Astrocyte of the hippocampus (primary cell): ENCODE data around the gene SP8.

Experiments used
- DNase-seq: peaks from one replicate; pipeline ENCODE4 v3.0.0; 2011; ENCODE audit warnings: low read depth, low spot score

Gene SP8

GRCh38 chr7:20794676-20795075 lies 8.0 kb upstream of the SP8 start:
- no peak for DNase-seq

GRCh38 chr7:20793694-20794394 lies 7.2 kb upstream of the SP8 start:
- peak; percentile 53 for DNase-seq

- peak; percentile 63 for DNase-seq
Observed at GRCh38 chr7:20793248-20793647, 6.6 kb upstream of the SP8 start.

- DNase-seq, result peak; percentile 26
Observed at GRCh38 chr7:20791538-20792434, 5.1 kb upstream of the SP8 start.

GRCh38 chr7:20790375-20790774 lies 3.7 kb upstream of the SP8 start:
- DNase-seq, result no peak

- no peak for DNase-seq
Observed at GRCh38 chr7:20788420-20788990, 1.8 kb upstream of the SP8 start.

- DNase-seq, result peak; percentile 49
Observed at GRCh38 chr7:20787660-20788419, 1.2 kb upstream of the SP8 start.

- DNase-seq, result peak; percentile 26
Observed at GRCh38 chr7:20786421-20786778, 286 bp downstream of the SP8 start.

- peak; percentile 28 for DNase-seq
Observed at GRCh38 chr7:20786049-20786412, 655 bp downstream of the SP8 start.

GRCh38 chr7:20785157-20786048 lies 1.3 kb downstream of the SP8 start:
- peak; percentile 63 for DNase-seq

- DNase-seq, result peak; percentile 65
Observed at GRCh38 chr7:20784388-20785156, 2.1 kb downstream of the SP8 start.

GRCh38 chr7:20783700-20784387 lies 2.8 kb downstream of the SP8 start:
- DNase-seq, result peak; percentile 67

GRCh38 chr7:20783125-20783699 lies 3.5 kb downstream of the SP8 start:
- no peak for DNase-seq

- no peak for DNase-seq
Observed at GRCh38 chr7:20779041-20779440, 7.6 kb downstream of the SP8 start.

- peak; percentile 87 for DNase-seq
Observed at GRCh38 chr7:20778063-20778721, 8.5 kb downstream of the SP8 start.

GRCh38 chr7:20777377-20778062 lies 9.2 kb downstream of the SP8 start:
- no peak for DNase-seq

- no peak for DNase-seq
Observed at GRCh38 chr7:20776942-20777341, 9.7 kb downstream of the SP8 start.
